ENCODE data around the gene RBM5. TPM values are rescaled to one million over a fixed set of nuclear protein-coding genes. Genes with fewer than 3 reads are reported as not detected.

Gene RBM5
- polyA plus RNA-seq, 1 of the 3 experiments (the other 2 are of a cell fraction), result 113 TPM

DNA sequence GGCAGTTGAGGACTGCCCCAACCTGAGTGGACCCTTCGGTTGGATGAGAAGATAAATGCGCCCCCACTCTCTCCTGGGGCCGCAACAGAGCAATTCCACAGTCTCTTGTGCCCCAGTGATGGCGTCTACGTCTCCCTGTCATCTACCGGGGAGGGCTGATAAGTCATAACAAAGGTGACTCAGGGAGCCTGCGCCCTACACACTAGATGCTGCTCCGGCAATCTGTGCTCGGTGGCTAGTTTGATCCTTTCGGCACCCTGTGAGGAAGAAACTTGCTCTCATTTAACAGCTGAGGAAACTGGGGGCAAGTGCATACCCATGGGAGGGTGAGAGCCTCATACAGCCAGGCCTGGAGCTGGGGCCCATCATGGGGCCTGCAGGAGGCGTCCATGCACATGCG, 52.3 kb downstream of the RBM5 start:
- H3K4me1 ChIP-seq (ENCODE audit: control insufficient read depth in 1 of 2, insufficient read depth in 2 of 2, low read depth in 1 of 2, low read length in 1 of 2), result peaks cover 14 to 43% of the 10 kb centered on the region in 2 experiments; a peak in 3 of 4 replicates
- no peak overlapping the region for H2AFZ ChIP-seq (ENCODE audit: low read depth)
- WGBS (ENCODE audit: low lambda C conversion rate), result 91% methylated on average over 10 of the region's 12 CpGs
- H4K20me1 ChIP-seq (ENCODE audit: insufficient read depth), result no peaks in the 10 kb centered on the region
- H3K79me2 ChIP-seq (ENCODE audit: insufficient read depth), result no peaks in the 10 kb centered on the region
- no peaks in the 10 kb centered on the region for H3F3A ChIP-seq (replicated peaks; ENCODE audit: insufficient read depth)
- ChIA-PET CTCF (interaction anchor here (1.0 kb wide), 2 partner anchors 14 to 20 kb away, joined by 3 read pairs; no protein-coding TSS in a partner anchor), POLR2A (no interaction called here)
- no peaks in the 10 kb centered on the region for H3K9me3 ChIP-seq
- no peaks in the 10 kb centered on the region for H3K36me3 ChIP-seq (replicated peaks in 1 of 2; ENCODE audit: control insufficient read depth in 1 of 2, insufficient read depth in 2 of 2, low read length in 1 of 2)
- H3K4me3 ChIP-seq (ENCODE audit: low read depth in 2 of 2, low read length in 1 of 2), result no peak overlapping the region
- H3K4me2 ChIP-seq, result no peak overlapping the region
- H3K9ac ChIP-seq, result no peak overlapping the region
- no peaks in the 10 kb centered on the region for H3K27me3 ChIP-seq (ENCODE audit: insufficient read depth)
- TF ChIP-seq MXI1 (IDR thresholded peaks at IDR 0.05; ENCODE audit: low read depth, low read length) (no peak), FOXM1 (IDR thresholded peaks at IDR 0.05; ENCODE audit: low read depth) (no peak), GATA2 (CRISPR knock-in tag; IDR thresholded peaks at IDR 0.05) (no peak), TAF1 (IDR thresholded peaks at IDR 0.05; ENCODE audit: borderline replicate concordance, low read depth, low read length) (no peak), RCOR1 (IDR thresholded peaks at IDR 0.05; ENCODE audit: low read length) (no peak), FOXJ3 (CRISPR knock-in tag; IDR thresholded peaks at IDR 0.05) (no peak), POLR2AphosphoS5 (IDR thresholded peaks at IDR 0.05; ENCODE audit: low read depth, low read length) (no peak)
- TF ChIP-seq, protein P1, sequence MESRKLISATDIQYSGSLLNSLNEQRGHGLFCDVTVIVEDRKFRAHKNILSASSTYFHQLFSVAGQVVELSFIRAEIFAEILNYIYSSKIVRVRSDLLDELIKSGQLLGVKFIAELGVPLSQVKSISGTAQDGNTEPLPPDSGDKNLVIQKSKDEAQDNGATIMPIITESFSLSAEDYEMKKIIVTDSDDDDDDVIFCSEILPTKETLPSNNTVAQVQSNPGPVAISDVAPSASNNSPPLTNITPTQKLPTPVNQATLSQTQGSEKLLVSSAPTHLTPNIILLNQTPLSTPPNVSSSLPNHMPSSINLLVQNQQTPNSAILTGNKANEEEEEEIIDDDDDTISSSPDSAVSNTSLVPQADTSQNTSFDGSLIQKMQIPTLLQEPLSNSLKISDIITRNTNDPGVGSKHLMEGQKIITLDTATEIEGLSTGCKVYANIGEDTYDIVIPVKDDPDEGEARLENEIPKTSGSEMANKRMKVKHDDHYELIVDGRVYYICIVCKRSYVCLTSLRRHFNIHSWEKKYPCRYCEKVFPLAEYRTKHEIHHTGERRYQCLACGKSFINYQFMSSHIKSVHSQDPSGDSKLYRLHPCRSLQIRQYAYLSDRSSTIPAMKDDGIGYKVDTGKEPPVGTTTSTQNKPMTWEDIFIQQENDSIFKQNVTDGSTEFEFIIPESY (IDR thresholded peaks at IDR 0.05; ENCODE audit: borderline replicate concordance, low read depth), result no peak
- TF ChIP-seq, protein P2, sequence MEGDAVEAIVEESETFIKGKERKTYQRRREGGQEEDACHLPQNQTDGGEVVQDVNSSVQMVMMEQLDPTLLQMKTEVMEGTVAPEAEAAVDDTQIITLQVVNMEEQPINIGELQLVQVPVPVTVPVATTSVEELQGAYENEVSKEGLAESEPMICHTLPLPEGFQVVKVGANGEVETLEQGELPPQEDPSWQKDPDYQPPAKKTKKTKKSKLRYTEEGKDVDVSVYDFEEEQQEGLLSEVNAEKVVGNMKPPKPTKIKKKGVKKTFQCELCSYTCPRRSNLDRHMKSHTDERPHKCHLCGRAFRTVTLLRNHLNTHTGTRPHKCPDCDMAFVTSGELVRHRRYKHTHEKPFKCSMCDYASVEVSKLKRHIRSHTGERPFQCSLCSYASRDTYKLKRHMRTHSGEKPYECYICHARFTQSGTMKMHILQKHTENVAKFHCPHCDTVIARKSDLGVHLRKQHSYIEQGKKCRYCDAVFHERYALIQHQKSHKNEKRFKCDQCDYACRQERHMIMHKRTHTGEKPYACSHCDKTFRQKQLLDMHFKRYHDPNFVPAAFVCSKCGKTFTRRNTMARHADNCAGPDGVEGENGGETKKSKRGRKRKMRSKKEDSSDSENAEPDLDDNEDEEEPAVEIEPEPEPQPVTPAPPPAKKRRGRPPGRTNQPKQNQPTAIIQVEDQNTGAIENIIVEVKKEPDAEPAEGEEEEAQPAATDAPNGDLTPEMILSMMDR (IDR thresholded peaks at IDR 0.05), result no peak
- H3K9me2 ChIP-seq, result no peaks in the 10 kb centered on the region
- no peak overlapping the region for H3K27ac ChIP-seq (ENCODE audit: low read depth in 2 of 2, low read length in 1 of 2)
- no peak for DNase-seq

DNA sequence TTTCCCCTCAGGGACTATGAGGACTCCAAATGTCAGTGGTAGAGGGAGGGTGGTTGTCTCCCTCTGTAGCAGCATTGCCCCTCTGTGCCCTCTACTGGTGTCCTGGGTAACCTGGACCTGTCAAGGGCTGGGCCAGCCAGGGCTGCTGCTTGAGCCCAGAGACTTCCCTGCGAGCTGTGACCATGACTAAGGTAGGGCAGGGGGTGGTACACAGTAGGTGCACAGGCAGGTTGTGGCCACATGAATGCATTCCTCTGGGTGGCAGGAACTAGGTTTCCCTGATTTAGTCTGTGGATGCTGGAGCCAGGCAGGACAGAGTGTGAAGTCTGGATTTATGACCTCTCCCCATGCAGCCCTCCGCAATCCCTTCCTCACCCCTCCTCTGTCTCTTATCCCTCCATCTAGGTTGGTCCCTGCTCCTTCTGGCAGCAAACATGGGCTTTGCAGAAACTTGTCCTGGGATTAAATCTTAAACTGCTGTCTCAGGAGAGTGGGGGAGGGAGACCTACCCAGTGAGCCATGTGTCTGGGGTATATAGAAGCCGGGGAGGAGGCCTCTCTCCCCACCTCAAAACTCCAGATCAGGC, 57.7 kb downstream of the RBM5 start:
- no peaks in the 10 kb centered on the region for H3K36me3 ChIP-seq (replicated peaks in 1 of 2; ENCODE audit: control insufficient read depth in 1 of 2, insufficient read depth in 2 of 2, low read length in 1 of 2)
- H3K9me2 ChIP-seq, result no peaks in the 10 kb centered on the region
- H3K4me1 ChIP-seq (ENCODE audit: control insufficient read depth in 1 of 2, insufficient read depth in 2 of 2, low read depth in 1 of 2, low read length in 1 of 2), result peaks cover 0 to 43% of the 10 kb centered on the region in 2 experiments; a peak in 2 of 4 replicates
- H3K27ac ChIP-seq (ENCODE audit: low read depth in 2 of 2, low read length in 1 of 2), result no peak overlapping the region; a peak in 1 of 4 replicates
- no peak overlapping the region for H3K4me2 ChIP-seq
- no peak overlapping the region for H3K9ac ChIP-seq
- no peak for DNase-seq
- POLR2A ChIA-PET, result no interaction called here
- H3K9me3 ChIP-seq, result no peaks in the 10 kb centered on the region
- no peaks in the 10 kb centered on the region for H3K27me3 ChIP-seq (ENCODE audit: insufficient read depth)
- no peaks in the 10 kb centered on the region for H3K79me2 ChIP-seq (ENCODE audit: insufficient read depth)
- H3F3A ChIP-seq (replicated peaks; ENCODE audit: insufficient read depth), result peaks cover 4% of the 10 kb centered on the region
- no peak overlapping the region for H3K4me3 ChIP-seq (ENCODE audit: low read depth in 2 of 2, low read length in 1 of 2)
- WGBS (ENCODE audit: low lambda C conversion rate), result 94% methylated on average over 2 of the region's 3 CpGs
- no peaks in the 10 kb centered on the region for H4K20me1 ChIP-seq (ENCODE audit: insufficient read depth)
- CTCF ChIA-PET, result interaction anchor here (0.6 to 1.0 kb wide), 3 partner anchors 13 to 25 kb away, joined by 3 read pairs; no protein-coding TSS in a partner anchor
- no peak overlapping the region for H2AFZ ChIP-seq (ENCODE audit: low read depth)
- no peak for TF ChIP-seq FOXM1 (IDR thresholded peaks at IDR 0.05; ENCODE audit: low read depth)
- TF ChIP-seq MEF2A (IDR thresholded peaks at IDR 0.05; ENCODE audit: borderline replicate concordance, low read depth), result no peak
- TF ChIP-seq GATA2 (CRISPR knock-in tag; IDR thresholded peaks at IDR 0.05), result peak; percentile 19; the same call in 1 of the 2 replicates
- TF ChIP-seq RCOR1 (IDR thresholded peaks at IDR 0.05; ENCODE audit: low read length), result no peak
- TF ChIP-seq, protein P2 (IDR thresholded peaks at IDR 0.05), result peak; percentile 20; the same call in 1 of the 2 replicates
- no peak for TF ChIP-seq FOSL2 (IDR thresholded peaks at IDR 0.05; ENCODE audit: borderline replicate concordance, low read depth)
- TF ChIP-seq RFX5 (IDR thresholded peaks at IDR 0.05; ENCODE audit: low read length), result no peak
- no peak for TF ChIP-seq EP300 (IDR thresholded peaks at IDR 0.05; ENCODE audit: borderline replicate concordance in 1 of 2, low read depth in 1 of 2, low read length in 1 of 2)
- no peak for TF ChIP-seq GABPA (IDR thresholded peaks at IDR 0.05; ENCODE audit: low read depth)
- TF ChIP-seq POLR2AphosphoS5 (IDR thresholded peaks at IDR 0.05; ENCODE audit: low read depth, low read length), result no peak
- no peak for TF ChIP-seq SIN3A (IDR thresholded peaks at IDR 0.05; ENCODE audit: borderline replicate concordance, low read depth, low read length)
- no peak for TF ChIP-seq NFIC (IDR thresholded peaks at IDR 0.05; ENCODE audit: borderline replicate concordance)
- TF ChIP-seq RXRA (IDR thresholded peaks at IDR 0.05; ENCODE audit: borderline replicate concordance, low read depth), result no peak
- TF ChIP-seq, protein P3, sequence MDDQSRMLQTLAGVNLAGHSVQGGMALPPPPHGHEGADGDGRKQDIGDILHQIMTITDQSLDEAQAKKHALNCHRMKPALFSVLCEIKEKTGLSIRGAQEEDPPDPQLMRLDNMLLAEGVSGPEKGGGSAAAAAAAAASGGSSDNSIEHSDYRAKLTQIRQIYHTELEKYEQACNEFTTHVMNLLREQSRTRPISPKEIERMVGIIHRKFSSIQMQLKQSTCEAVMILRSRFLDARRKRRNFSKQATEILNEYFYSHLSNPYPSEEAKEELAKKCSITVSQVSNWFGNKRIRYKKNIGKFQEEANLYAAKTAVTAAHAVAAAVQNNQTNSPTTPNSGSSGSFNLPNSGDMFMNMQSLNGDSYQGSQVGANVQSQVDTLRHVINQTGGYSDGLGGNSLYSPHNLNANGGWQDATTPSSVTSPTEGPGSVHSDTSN (IDR thresholded peaks at IDR 0.05), result no peak
